Activated naive CD8-positive, alpha-beta T cell treated with anti-CD3 and anti-CD28 coated beads, Interleukin-2, amount 50 U/mL, for 24 hours (primary cell): Measurements from ENCODE around the gene ZSCAN30.

ENCODE experiments used
- ATAC-seq: fragments of 150-1000 bp; cut with Tn5 transposase; one replicate; pipeline ENCODE4 v1.10.0; 2021
- DNase-seq: peaks from one replicate; pipeline ENCODE4 v3.0.0; 2021
- H3K27ac Mint-ChIP-seq: one replicate; pipeline ENCODE4 v1.8.0; 2021; ENCODE audit warnings: mild to moderate bottlenecking, mixed read lengths
- H3K27me3 Mint-ChIP-seq: one replicate; pipeline ENCODE4 v1.8.0; 2021; ENCODE audit warnings: mixed read lengths
- H3K36me3 Mint-ChIP-seq: one replicate; pipeline ENCODE4 v1.8.0; 2021; ENCODE audit warnings: low read depth, mixed read lengths
- H3K4me1 Mint-ChIP-seq: one replicate; pipeline ENCODE4 v1.8.0; 2021; ENCODE audit warnings: mixed read lengths
- H3K4me3 Mint-ChIP-seq: one replicate; pipeline ENCODE4 v1.8.0; 2021; ENCODE audit warnings: mild to moderate bottlenecking, moderate library complexity, mixed read lengths
- H3K9me3 Mint-ChIP-seq: one replicate; pipeline ENCODE4 v1.8.0; 2021; ENCODE audit warnings: mixed read lengths

ZSCAN30 gene

GRCh38 chr18:35296060-35296459 is 6.0 kb upstream of the ZSCAN30 start:
- Mint-ChIP-seq H3K27ac (no peak overlapping the region), H3K9me3 (peaks cover 28% of the 10 kb centered on the region), H3K36me3 (peaks cover 77% of the 10 kb centered on the region), H3K4me1 (peaks cover 21% of the 10 kb centered on the region), H3K4me3 (no peak overlapping the region), H3K27me3 (no peaks in the 10 kb centered on the region)
- DNase-seq: no peak
- no peak for ATAC-seq

GRCh38 chr18:35291166-35291565 is 1.1 kb upstream of the ZSCAN30 start:
- H3K36me3 Mint-ChIP-seq: peaks cover 43% of the 10 kb centered on the region
- peaks cover 3% of the 10 kb centered on the region for H3K9me3 Mint-ChIP-seq
- DNase-seq (no peak), ATAC-seq (no peak)
- peak overlapping the region; percentile 92 for H3K27ac Mint-ChIP-seq
- H3K4me1 Mint-ChIP-seq: peaks cover 49% of the 10 kb centered on the region
- H3K27me3 Mint-ChIP-seq: no peaks in the 10 kb centered on the region
- peak overlapping the region; percentile 99 for H3K4me3 Mint-ChIP-seq

GRCh38 chr18:35289727-35290093 is 319 bp downstream of the ZSCAN30 start:
- ATAC-seq (peak; percentile 21), DNase-seq (peak; percentile 35)
- Mint-ChIP-seq H3K36me3 (peaks cover 34% of the 10 kb centered on the region), H3K27ac (peak overlapping the region; percentile 92), H3K9me3 (peaks cover 8% of the 10 kb centered on the region), H3K27me3 (no peaks in the 10 kb centered on the region), H3K4me3 (peak overlapping the region; percentile 99), H3K4me1 (peaks cover 49% of the 10 kb centered on the region)

- H3K27me3 Mint-ChIP-seq: no peaks in the 10 kb centered on the region
- peaks cover 8% of the 10 kb centered on the region for H3K9me3 Mint-ChIP-seq
- ATAC-seq (no peak), DNase-seq (no peak)
- peaks cover 48% of the 10 kb centered on the region for H3K4me1 Mint-ChIP-seq
- H3K27ac Mint-ChIP-seq: peak overlapping the region; percentile 92
- H3K36me3 Mint-ChIP-seq: peaks cover 30% of the 10 kb centered on the region
- peak overlapping the region; percentile 99 for H3K4me3 Mint-ChIP-seq
Observed at GRCh38 chr18:35289293-35289692, 736 bp downstream of the ZSCAN30 start.

GRCh38 chr18:35284841-35285240 is 5.2 kb downstream of the ZSCAN30 start:
- H3K9me3 Mint-ChIP-seq: peaks cover 8% of the 10 kb centered on the region
- ATAC-seq: no peak

GRCh38 chr18:35283923-35284794 is 5.9 kb downstream of the ZSCAN30 start:
- DNase-seq (no peak), ATAC-seq (no peak)
- Mint-ChIP-seq H3K27ac (no peak overlapping the region), H3K27me3 (no peaks in the 10 kb centered on the region), H3K9me3 (peaks cover 11% of the 10 kb centered on the region), H3K36me3 (peaks cover 33% of the 10 kb centered on the region), H3K4me3 (no peak overlapping the region), H3K4me1 (peaks cover 16% of the 10 kb centered on the region)

More at GRCh38 chr18:35284841-35285240, 5.2 kb downstream of the ZSCAN30 start:
- H3K27me3 Mint-ChIP-seq: no peaks in the 10 kb centered on the region
- H3K27ac Mint-ChIP-seq: no peak overlapping the region
- H3K4me1 Mint-ChIP-seq: peaks cover 21% of the 10 kb centered on the region
- H3K36me3 Mint-ChIP-seq: peaks cover 36% of the 10 kb centered on the region
- H3K4me3 Mint-ChIP-seq: no peak overlapping the region
- DNase-seq: no peak

GRCh38 chr18:35282353-35282752 is 7.7 kb downstream of the ZSCAN30 start:
- Mint-ChIP-seq H3K27ac (no peak overlapping the region), H3K4me3 (no peak overlapping the region), H3K27me3 (no peaks in the 10 kb centered on the region), H3K9me3 (peaks cover 17% of the 10 kb centered on the region), H3K36me3 (peaks cover 33% of the 10 kb centered on the region), H3K4me1 (peaks cover 18% of the 10 kb centered on the region)
- ATAC-seq (no peak), DNase-seq (no peak)

- Mint-ChIP-seq H3K27ac (no peak overlapping the region), H3K36me3 (peaks cover 31% of the 10 kb centered on the region)
Observed at GRCh38 chr18:35278969-35279368, 11.1 kb downstream of the ZSCAN30 start.

GRCh38 chr18:35278085-35278484 is 11.9 kb downstream of the ZSCAN30 start:
- H3K4me1 Mint-ChIP-seq: peaks cover 15% of the 10 kb centered on the region
- peaks cover 20% of the 10 kb centered on the region for H3K9me3 Mint-ChIP-seq
- ATAC-seq (no peak), DNase-seq (no peak)
- no peak overlapping the region for H3K4me3 Mint-ChIP-seq
- peaks cover 28% of the 10 kb centered on the region for H3K36me3 Mint-ChIP-seq
- H3K27me3 Mint-ChIP-seq: no peaks in the 10 kb centered on the region
- no peak overlapping the region for H3K27ac Mint-ChIP-seq

More at GRCh38 chr18:35278969-35279368, 11.1 kb downstream of the ZSCAN30 start:
- no peak for ATAC-seq
- H3K4me3 Mint-ChIP-seq: no peak overlapping the region
- H3K9me3 Mint-ChIP-seq: peaks cover 18% of the 10 kb centered on the region
- no peak for DNase-seq
- no peaks in the 10 kb centered on the region for H3K27me3 Mint-ChIP-seq
- H3K4me1 Mint-ChIP-seq: peaks cover 15% of the 10 kb centered on the region

GRCh38 chr18:35277633-35278032 is 12.4 kb downstream of the ZSCAN30 start:
- peaks cover 23% of the 10 kb centered on the region for H3K9me3 Mint-ChIP-seq

GRCh38 chr18:35276267-35276666 is 13.8 kb downstream of the ZSCAN30 start:
- no peak for ATAC-seq

More at GRCh38 chr18:35277633-35278032, 12.4 kb downstream of the ZSCAN30 start:
- no peak for DNase-seq
- Mint-ChIP-seq H3K4me1 (peaks cover 15% of the 10 kb centered on the region), H3K27me3 (no peaks in the 10 kb centered on the region), H3K27ac (no peak overlapping the region), H3K4me3 (no peak overlapping the region), H3K36me3 (peaks cover 23% of the 10 kb centered on the region)
- ATAC-seq: no peak

GRCh38 chr18:35271656-35272055 is 18.4 kb downstream of the ZSCAN30 start:
- no peak overlapping the region for H3K27ac Mint-ChIP-seq
- no peaks in the 10 kb centered on the region for H3K27me3 Mint-ChIP-seq
- no peak for DNase-seq
- peaks cover 30% of the 10 kb centered on the region for H3K9me3 Mint-ChIP-seq
- ATAC-seq: no peak
- H3K4me3 Mint-ChIP-seq: no peak overlapping the region
- peaks cover 23% of the 10 kb centered on the region for H3K4me1 Mint-ChIP-seq
- H3K36me3 Mint-ChIP-seq: peaks cover 23% of the 10 kb centered on the region

More at GRCh38 chr18:35276267-35276666, 13.8 kb downstream of the ZSCAN30 start:
- H3K4me1 Mint-ChIP-seq: peaks cover 15% of the 10 kb centered on the region
- no peak overlapping the region for H3K4me3 Mint-ChIP-seq
- no peak for DNase-seq
- peaks cover 15% of the 10 kb centered on the region for H3K36me3 Mint-ChIP-seq
- no peak overlapping the region for H3K27ac Mint-ChIP-seq
- H3K9me3 Mint-ChIP-seq: peaks cover 23% of the 10 kb centered on the region
- H3K27me3 Mint-ChIP-seq: no peaks in the 10 kb centered on the region

GRCh38 chr18:35268821-35269220 is 21.2 kb downstream of the ZSCAN30 start:
- peaks cover 31% of the 10 kb centered on the region for H3K9me3 Mint-ChIP-seq
- ATAC-seq (no peak), DNase-seq (no peak)
- H3K4me3 Mint-ChIP-seq: no peak overlapping the region
- no peaks in the 10 kb centered on the region for H3K27me3 Mint-ChIP-seq
- peaks cover 28% of the 10 kb centered on the region for H3K4me1 Mint-ChIP-seq
- peaks cover 25% of the 10 kb centered on the region for H3K36me3 Mint-ChIP-seq
- no peak overlapping the region for H3K27ac Mint-ChIP-seq

GRCh38 chr18:35267809-35268208 is 22.2 kb downstream of the ZSCAN30 start:
- Mint-ChIP-seq H3K36me3 (peaks cover 32% of the 10 kb centered on the region), H3K27me3 (no peaks in the 10 kb centered on the region), H3K9me3 (peaks cover 26% of the 10 kb centered on the region), H3K27ac (peak overlapping the region; percentile 23), H3K4me1 (peaks cover 28% of the 10 kb centered on the region), H3K4me3 (peak overlapping the region; percentile 82)
- DNase-seq (no peak), ATAC-seq (no peak)

- no peaks in the 10 kb centered on the region for H3K27me3 Mint-ChIP-seq
- peaks cover 28% of the 10 kb centered on the region for H3K4me1 Mint-ChIP-seq
- H3K9me3 Mint-ChIP-seq: peaks cover 26% of the 10 kb centered on the region
- peaks cover 36% of the 10 kb centered on the region for H3K36me3 Mint-ChIP-seq
- DNase-seq (peak; percentile 67), ATAC-seq (peak; percentile 79)
- H3K27ac Mint-ChIP-seq: peak overlapping the region; percentile 90
- peak overlapping the region; percentile 82 for H3K4me3 Mint-ChIP-seq
Observed at GRCh38 chr18:35267161-35267651, 22.8 kb downstream of the ZSCAN30 start.
